Measurements from ENCODE around the gene APOC3. TPM values are rescaled to one million over a fixed set of nuclear protein-coding genes. Genes with fewer than 3 reads are reported as not detected.
A peak's percentile ranks its signal among the peaks of the same experiment; 100 is the strongest.
"Not testable (repeated sequence)": the region's sequence is repeated elsewhere in the genome, so short reads cannot be mapped to it uniquely, and the experiment has no call there.

Gene APOC3
- total RNA-seq, 1 donor: not detected

DNA sequence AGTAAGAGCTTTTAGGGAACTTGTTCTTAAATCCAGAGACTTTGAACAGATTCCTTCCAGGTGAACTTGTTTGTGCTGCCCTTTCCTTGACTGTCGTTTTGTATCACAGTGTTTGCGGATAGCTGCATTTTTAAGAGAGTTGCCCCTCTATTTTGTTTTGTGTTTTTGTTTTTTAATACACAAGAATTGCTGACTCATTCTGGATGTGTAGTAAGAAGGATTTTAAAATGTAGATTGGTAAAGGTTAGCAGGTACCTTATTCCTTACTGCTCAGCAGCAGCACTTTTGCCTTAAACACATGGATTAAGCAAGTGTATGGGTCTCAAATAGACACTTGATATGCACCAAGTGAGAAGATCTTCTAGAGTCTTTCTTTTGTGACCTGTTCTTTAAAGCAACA, 29.1 kb upstream of the APOC3 start:
- no peak for DNase-seq (ENCODE audit: low read depth)
- H3K4me3 ChIP-seq (ENCODE audit: low read depth, low read length): no peak overlapping the region
- TF ChIP-seq, protein P1, sequence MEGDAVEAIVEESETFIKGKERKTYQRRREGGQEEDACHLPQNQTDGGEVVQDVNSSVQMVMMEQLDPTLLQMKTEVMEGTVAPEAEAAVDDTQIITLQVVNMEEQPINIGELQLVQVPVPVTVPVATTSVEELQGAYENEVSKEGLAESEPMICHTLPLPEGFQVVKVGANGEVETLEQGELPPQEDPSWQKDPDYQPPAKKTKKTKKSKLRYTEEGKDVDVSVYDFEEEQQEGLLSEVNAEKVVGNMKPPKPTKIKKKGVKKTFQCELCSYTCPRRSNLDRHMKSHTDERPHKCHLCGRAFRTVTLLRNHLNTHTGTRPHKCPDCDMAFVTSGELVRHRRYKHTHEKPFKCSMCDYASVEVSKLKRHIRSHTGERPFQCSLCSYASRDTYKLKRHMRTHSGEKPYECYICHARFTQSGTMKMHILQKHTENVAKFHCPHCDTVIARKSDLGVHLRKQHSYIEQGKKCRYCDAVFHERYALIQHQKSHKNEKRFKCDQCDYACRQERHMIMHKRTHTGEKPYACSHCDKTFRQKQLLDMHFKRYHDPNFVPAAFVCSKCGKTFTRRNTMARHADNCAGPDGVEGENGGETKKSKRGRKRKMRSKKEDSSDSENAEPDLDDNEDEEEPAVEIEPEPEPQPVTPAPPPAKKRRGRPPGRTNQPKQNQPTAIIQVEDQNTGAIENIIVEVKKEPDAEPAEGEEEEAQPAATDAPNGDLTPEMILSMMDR (IDR thresholded peaks at IDR 0.05; ENCODE audit: insufficient read depth, low read length): no peak

DNA sequence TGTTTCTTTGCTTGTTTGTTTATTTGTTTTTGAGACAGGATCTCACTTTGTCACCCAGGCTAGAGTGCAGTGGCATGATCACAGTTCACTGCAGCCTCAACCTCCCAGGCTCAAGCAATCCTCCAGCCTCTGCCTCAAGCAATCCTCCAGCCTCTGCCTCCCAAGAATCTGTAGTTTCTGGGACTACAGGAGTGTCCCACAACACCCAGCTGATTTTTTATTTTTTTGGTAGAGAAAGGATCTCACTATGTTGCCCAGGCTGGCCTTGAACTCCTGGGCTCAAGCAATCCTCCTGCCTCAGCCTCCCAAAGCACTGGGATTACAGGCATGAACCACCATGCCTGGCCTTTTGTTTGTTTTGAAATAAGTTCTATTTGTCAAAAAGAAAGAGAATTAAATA, 28.0 kb upstream of the APOC3 start:
- not testable (repeated sequence) for DNase-seq (ENCODE audit: low read depth); H3K4me3 ChIP-seq (ENCODE audit: low read depth, low read length)

DNA sequence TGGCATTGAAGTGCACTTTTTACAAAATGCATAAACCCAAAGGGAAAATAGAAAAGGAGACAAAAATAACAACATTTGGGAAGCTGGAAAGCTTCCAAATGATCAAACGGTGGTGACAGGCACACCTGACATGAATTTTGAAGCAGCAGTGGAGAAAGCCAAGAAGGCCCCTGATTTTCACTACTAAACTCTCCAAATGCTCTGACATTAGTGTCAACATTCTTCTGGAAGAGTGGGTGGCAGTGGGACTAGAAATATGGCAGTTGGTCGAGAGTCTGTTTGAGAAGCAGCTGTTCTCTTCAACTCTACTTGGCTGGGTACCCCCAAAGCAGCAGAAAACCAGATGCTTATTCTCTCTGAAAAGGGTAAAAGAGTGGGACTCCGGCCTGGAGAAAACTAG, 25.7 kb upstream of the APOC3 start:
- H3K4me3 ChIP-seq (ENCODE audit: low read depth, low read length): no peak overlapping the region
- TF ChIP-seq, protein P1 (IDR thresholded peaks at IDR 0.05; ENCODE audit: insufficient read depth, low read length): no peak
- DNase-seq (ENCODE audit: low read depth): no peak

DNA sequence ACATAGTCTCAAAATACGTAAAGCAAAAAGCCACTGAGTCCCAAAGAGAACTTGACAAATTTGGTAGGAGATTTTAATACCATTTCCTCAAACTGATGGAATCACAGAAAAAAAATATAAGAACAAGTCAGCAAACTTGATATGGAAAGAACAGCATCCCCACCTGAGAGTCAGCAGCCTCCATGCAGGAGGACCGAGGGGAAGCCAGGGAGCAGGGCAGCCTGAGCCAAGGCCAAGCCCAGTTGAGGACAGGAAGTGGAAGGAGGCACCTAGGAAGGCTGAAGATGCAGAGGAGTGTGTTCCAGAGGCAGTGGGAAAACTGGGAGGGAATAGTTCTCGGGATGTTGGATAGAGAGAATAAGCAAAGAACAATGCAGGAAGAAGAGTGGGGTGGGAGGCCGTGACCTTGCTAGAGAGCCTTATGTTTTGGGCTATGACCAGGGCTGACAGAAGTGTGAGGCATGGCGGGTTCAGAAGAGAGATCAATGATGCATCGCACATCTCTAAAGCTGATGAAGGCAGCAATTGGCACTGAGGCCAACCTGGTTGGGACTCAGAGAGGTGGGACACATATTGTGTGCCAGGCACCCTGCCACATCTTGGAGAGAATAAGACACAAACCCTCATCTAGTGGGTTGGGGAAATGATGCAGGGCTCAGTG, 22.0 kb upstream of the APOC3 start:
- DNase-seq (ENCODE audit: low read depth): no peak
- no peak overlapping the region for H3K4me3 ChIP-seq (ENCODE audit: low read depth, low read length)
- TF ChIP-seq, protein P1 (IDR thresholded peaks at IDR 0.05; ENCODE audit: insufficient read depth, low read length): no peak

DNA sequence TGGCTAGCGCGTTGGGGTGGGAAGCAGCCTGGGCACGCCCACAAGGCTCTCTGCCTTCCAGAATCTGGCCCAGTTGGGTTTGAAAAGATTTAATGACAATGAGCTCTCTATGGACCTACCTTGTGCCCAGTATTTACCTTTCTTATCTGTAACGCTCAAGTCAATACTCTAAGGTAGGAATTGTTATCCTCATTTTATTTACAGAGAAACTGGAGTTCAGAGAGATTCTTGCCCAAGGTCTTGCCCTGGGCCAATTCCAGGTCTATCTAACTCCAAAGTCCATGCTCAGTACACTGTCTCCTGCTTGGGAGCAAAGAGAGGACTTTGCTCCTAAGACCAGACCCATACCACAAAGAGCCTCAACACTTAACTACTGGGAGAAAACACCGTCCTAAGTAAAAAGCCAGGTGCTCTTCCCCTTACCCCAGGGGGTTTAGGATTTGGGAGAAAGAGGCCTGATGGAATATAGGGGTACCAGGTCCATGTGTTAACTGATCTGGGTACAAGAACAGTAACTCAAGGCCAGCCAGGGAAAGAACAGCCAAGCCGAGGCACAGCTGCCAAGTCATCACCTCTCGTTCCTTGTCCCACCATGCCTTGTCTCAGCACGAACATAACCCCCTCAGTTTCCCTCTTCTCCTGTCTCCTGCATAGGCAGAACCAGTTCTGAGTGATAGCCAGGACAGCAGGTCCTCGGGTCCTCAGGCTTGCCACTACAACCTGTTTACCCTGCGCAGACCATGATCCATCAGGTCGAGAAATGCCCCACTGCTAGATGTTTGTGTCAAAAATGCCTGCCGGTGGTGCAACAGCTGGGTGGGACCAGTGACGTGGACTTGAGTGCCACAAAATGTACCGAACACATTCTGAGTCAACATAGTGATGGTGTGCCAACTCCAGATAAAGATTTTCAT, 21.2 kb upstream of the APOC3 start:
- DNase-seq (ENCODE audit: low read depth): peak; percentile 73
- TF ChIP-seq, protein P1 (IDR thresholded peaks at IDR 0.05; ENCODE audit: insufficient read depth, low read length): no peak
- H3K4me3 ChIP-seq (ENCODE audit: low read depth, low read length): no peak overlapping the region

DNA sequence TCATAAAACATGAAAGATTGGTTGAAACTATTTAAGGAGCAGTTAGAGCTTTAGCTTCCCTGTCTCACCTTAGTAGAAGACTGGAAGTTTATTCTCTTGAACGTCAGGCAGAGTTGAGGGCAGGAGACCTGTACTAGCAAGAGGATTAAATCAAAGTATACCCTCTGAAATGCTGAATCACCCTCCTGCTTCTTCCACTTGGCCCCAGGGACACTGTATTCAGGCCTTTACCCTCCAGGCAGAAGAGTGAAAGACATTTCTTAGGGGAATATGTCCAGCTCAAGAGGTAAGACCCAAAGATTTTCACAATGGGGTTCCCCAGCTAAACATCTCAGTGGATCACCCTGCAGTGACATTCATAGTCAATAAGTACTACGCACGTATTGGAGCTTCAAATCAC, 18.5 kb upstream of the APOC3 start:
- H3K4me3 ChIP-seq (ENCODE audit: low read depth, low read length): no peak overlapping the region
- TF ChIP-seq, protein P1 (IDR thresholded peaks at IDR 0.05; ENCODE audit: insufficient read depth, low read length): no peak
- no peak for DNase-seq (ENCODE audit: low read depth)

DNA sequence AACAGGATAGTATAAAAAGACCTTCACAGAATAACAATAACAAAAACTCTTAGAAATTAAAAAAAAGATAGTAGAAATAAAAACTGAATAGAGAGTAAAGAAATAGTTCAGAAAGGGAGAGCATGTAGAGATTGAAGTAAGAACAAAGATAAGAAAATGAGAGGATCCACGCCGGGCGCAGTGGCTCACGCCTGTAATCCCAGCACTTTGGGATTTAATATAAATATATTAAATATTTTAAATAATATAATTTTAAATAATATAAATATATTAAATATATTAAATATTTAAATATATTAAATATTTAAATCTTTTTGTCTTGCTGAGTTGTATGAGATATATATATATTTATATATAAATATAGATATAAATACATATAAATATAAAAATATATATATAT, 17.6 kb upstream of the APOC3 start:
- DNase-seq (ENCODE audit: low read depth): no peak
- no peak overlapping the region for H3K4me3 ChIP-seq (ENCODE audit: low read depth, low read length)
- TF ChIP-seq, protein P1 (IDR thresholded peaks at IDR 0.05; ENCODE audit: insufficient read depth, low read length): no peak
